Prostate gland (tissue), 2 donors: ENCODE data around the gene MAP3K15.

Experiments used
- POLR2A ChIP-seq: fragments of 450-650 bp; IDR thresholded peaks from one replicate; pipeline ENCODE4 v1.6.1; 2016; ENCODE audit warnings: antibody characterized with exemption, mild to moderate bottlenecking
- POLR2AphosphoS5 ChIP-seq: sonication (generic); formaldehyde crosslinking; IDR thresholded peaks from one replicate; pipeline ENCODE4 v1.6.1; 2017; ENCODE audit warnings: antibody characterized with exemption
- TF ChIP-seq, protein P1 (sequence below), 4 experiments: fragments of 200-600 bp in 2 of 4; fragments of 450-650 bp in 2 of 4; sonication (generic) in 2 of 4; IDR thresholded peaks; 1 replicate in 3 of 4; 2 replicates in 1 of 4; pipeline ENCODE4 v1.5.1; 2016 to 2019; ENCODE audit warnings: antibody characterized with exemption in 4 of 4, mild to moderate bottlenecking in 2 of 4, moderate library complexity in 2 of 4

DNA sequence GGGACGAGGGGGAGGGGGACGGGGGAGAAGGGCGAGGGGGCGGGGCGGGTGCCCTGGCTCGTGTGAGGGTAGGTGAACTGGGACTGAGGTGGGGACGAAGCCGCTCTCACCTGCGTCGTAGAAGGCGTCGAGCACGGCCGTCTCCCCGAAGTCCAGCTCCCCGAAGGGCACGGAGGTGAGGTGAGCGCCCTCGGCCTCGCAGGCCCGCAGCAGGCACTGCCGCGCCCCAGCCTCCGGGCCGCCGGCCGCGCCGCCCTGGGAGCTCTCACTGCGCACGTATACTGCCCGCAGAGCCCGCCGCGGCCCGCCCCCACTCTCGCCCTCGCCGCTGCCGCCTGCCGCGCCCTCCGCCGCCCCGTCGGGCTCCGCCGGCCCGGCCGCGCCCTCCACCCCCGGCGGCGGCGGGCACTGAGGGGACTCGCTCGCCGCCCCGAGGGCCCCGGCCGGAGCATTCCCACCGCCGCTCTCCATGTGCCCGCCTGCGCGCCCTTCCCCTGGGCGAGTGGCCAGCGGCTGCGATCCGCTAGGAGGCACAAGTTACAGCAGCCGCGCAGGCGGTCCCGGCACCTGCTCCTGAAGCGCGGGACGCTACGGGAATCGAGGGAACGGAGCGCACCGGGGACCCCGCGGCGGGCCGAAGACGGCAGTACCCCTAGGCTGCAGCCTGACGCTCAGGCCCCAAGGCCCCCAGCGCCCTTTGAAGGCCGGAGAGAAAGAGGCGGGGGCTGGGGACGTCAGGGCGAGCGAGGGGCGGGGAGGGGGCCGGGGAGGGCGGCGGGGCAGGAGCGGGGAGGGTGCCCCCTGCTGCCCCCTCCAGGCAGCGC is at the start of gene MAP3K15:
- TF ChIP-seq POLR2A (no peak), POLR2AphosphoS5 (no peak)
- TF ChIP-seq, protein P1, sequence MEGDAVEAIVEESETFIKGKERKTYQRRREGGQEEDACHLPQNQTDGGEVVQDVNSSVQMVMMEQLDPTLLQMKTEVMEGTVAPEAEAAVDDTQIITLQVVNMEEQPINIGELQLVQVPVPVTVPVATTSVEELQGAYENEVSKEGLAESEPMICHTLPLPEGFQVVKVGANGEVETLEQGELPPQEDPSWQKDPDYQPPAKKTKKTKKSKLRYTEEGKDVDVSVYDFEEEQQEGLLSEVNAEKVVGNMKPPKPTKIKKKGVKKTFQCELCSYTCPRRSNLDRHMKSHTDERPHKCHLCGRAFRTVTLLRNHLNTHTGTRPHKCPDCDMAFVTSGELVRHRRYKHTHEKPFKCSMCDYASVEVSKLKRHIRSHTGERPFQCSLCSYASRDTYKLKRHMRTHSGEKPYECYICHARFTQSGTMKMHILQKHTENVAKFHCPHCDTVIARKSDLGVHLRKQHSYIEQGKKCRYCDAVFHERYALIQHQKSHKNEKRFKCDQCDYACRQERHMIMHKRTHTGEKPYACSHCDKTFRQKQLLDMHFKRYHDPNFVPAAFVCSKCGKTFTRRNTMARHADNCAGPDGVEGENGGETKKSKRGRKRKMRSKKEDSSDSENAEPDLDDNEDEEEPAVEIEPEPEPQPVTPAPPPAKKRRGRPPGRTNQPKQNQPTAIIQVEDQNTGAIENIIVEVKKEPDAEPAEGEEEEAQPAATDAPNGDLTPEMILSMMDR (IDR thresholded peaks at IDR 0.05) = no peak
